Measurements from ENCODE around the gene ABLIM3. TPM values are rescaled to one million over a fixed set of nuclear protein-coding genes. Genes with fewer than 3 reads are reported as not detected.
"Not testable (repeated sequence)": the region's sequence is repeated elsewhere in the genome, so short reads cannot be mapped to it uniquely, and the experiment has no call there.

The ABLIM3 gene
- total and polyA plus RNA-seq, 11 donors: 43.2 to 175 (median 97.8) TPM

DNA sequence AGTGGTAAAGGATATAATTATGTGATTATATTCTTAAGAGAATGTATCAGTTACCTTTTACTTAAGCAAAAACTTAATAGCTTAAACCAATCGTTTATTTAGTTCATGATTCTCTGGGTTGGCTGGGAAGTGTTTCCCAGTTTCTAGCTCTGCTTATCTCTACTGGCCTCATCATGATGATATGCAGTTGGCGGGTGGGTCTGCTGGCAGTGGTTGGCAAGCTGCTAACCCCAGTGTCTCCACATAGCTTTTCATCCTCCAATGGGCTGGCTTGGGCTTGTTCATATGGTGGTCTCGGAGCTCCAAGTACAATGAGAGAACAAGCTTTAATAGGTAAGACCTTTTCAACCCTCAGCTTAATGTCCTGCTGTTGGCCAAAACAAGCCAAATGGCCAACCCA is 43.8 kb downstream of the ABLIM3 start:
- Histone ChIP-seq H3K36me3 (peaks cover 0 to 26% (median 19%) of the 10 kb centered on the region in 9 donors), H3K4me1 (peaks cover 0 to 52% (median 5%) of the 10 kb centered on the region in 12 donors), H3K9me3 (no peaks in the 10 kb centered on the region), H3K4me3 (no peak overlapping the region), H3K27ac (peak overlapping the region in 5 of 12 donors; percentile 6 to 41 (median 14)), H3K27me3 (no peaks in the 10 kb centered on the region)
- DNase-seq (no peak), ATAC-seq (peak in 3 of 4 donors; percentile 18 to 47 (median 41))
- TF ChIP-seq, protein P1, sequence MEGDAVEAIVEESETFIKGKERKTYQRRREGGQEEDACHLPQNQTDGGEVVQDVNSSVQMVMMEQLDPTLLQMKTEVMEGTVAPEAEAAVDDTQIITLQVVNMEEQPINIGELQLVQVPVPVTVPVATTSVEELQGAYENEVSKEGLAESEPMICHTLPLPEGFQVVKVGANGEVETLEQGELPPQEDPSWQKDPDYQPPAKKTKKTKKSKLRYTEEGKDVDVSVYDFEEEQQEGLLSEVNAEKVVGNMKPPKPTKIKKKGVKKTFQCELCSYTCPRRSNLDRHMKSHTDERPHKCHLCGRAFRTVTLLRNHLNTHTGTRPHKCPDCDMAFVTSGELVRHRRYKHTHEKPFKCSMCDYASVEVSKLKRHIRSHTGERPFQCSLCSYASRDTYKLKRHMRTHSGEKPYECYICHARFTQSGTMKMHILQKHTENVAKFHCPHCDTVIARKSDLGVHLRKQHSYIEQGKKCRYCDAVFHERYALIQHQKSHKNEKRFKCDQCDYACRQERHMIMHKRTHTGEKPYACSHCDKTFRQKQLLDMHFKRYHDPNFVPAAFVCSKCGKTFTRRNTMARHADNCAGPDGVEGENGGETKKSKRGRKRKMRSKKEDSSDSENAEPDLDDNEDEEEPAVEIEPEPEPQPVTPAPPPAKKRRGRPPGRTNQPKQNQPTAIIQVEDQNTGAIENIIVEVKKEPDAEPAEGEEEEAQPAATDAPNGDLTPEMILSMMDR (IDR thresholded peaks at IDR 0.05): no peak
- no peak for TF ChIP-seq POLR2A (IDR thresholded peaks at IDR 0.05)
- intact Hi-C loops (cut with DNase I): loop anchor here in 1 of 10 donors (5.0 kb wide), 1 partner anchor 37 kb away; no protein-coding TSS in a partner anchor
- WGBS, 4 donors: 60 to 70% (median 65%) methylated on average over 3 of the region's 3 CpGs

DNA sequence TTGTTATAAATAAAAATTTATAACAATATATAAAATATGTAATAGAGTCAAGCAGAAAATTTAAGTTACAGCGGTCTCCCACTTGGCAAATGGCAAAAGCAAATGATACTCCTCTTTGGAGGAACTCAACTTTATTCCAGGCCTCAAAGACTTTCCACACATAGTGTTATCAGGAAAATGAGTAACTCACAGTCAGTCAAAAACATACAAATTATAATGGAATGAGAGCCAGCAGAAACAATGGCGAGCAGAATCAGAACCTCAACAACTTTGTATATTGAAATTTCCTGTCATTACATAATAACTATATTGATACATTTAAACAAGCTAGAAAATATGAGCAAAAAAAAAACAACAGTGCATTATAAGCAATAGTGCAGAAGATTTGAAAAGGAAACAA is 45.2 kb downstream of the ABLIM3 start:
- Histone ChIP-seq H3K4me1 (peaks cover 0 to 41% (median 5%) of the 10 kb centered on the region in 12 donors), H3K4me3 (no peak overlapping the region), H3K9me3 (no peaks in the 10 kb centered on the region), H3K27me3 (no peaks in the 10 kb centered on the region), H3K27ac (peak overlapping the region in 1 of 12 donors; percentile 14), H3K36me3 (peaks cover 0 to 26% (median 19%) of the 10 kb centered on the region in 9 donors)
- ATAC-seq: no peak
- DNase-seq: no peak
- WGBS, 4 donors: 49 to 91% (median 65%) methylated on average over 2 of the region's 2 CpGs
- TF ChIP-seq, protein P1 (IDR thresholded peaks at IDR 0.05): no peak
- intact Hi-C loops (cut with DNase I): loop anchor here in 1 of 10 donors (5.0 kb wide), 1 partner anchor 36 kb away; no protein-coding TSS in a partner anchor

DNA sequence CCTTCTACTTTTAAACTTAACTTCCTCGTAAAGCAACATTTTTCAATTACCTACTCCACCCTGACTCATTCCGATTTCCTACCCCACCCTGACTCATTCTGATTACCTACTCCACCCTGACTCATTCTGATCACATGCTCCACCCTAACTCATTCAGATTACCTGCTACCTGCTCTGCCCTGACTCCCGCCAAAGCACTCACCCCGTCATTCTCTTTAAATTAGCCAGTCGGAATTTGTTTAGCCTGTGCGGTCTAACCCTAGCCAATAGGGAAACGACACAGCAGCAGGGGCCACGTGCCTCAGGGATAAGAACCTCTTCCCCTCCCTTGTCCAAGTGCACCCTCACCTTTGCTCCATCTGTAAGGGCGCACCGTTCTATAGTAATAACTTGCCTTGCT is 46.3 kb downstream of the ABLIM3 start:
- Histone ChIP-seq H3K27ac (peak overlapping the region in 2 of 12 donors; percentile 26 to 56), H3K4me1 (peaks cover 0 to 40% (median 5%) of the 10 kb centered on the region in 12 donors), H3K36me3 (peaks cover 0 to 26% (median 19%) of the 10 kb centered on the region in 9 donors)
- ATAC-seq, DNase-seq, H3K9me3 ChIP-seq, H3K4me3 ChIP-seq, H3K27me3 ChIP-seq: not testable (repeated sequence)
- 85 to 90% (median 88%) methylated on average over 10 of the region's 10 CpGs for WGBS, 4 donors
- intact Hi-C loops (cut with DNase I): loop anchor here in 1 of 10 donors (5.0 kb wide), 1 partner anchor 35 kb away; no protein-coding TSS in a partner anchor

DNA sequence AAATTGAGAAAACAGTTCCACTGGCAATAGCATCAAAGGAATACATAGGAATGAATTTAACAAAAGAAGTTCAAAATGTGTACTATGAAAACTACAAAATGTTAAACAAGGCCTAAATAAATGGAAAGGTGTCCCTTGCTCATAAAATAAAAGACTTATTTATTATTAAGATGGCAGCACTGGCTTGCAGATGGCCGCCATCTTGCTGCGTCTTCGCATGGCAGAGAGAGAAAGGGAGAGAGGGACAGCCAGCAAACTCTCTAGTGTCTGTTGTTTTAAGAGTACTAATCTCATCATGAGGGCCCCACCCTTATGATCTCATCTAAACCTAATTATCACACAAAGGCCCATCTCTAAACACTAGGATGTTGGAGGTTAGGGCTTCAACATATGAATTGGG is 47.1 kb downstream of the ABLIM3 start:
- TF ChIP-seq, protein P1 (IDR thresholded peaks at IDR 0.05): no peak
- TF ChIP-seq POLR2A (IDR thresholded peaks at IDR 0.05): no peak
- DNase-seq: no peak
- WGBS, 4 donors: 96 to 99% (median 97%) methylated on average over 3 of the region's 3 CpGs
- Histone ChIP-seq H3K9me3 (no peaks in the 10 kb centered on the region), H3K4me3 (no peak overlapping the region), H3K36me3 (peaks cover 0 to 25% (median 17%) of the 10 kb centered on the region in 9 donors), H3K27me3 (no peaks in the 10 kb centered on the region), H3K27ac (peak overlapping the region in 1 of 12 donors; percentile 26), H3K4me1 (peaks cover 0 to 42% (median 5%) of the 10 kb centered on the region in 12 donors)
- intact Hi-C loops (cut with DNase I): loop anchor here in 1 of 10 donors (5.0 kb wide), 1 partner anchor 34 kb away; no protein-coding TSS in a partner anchor
- ATAC-seq: no peak
